ENCODE measurements around the gene GAK.

Gene GAK

DNA sequence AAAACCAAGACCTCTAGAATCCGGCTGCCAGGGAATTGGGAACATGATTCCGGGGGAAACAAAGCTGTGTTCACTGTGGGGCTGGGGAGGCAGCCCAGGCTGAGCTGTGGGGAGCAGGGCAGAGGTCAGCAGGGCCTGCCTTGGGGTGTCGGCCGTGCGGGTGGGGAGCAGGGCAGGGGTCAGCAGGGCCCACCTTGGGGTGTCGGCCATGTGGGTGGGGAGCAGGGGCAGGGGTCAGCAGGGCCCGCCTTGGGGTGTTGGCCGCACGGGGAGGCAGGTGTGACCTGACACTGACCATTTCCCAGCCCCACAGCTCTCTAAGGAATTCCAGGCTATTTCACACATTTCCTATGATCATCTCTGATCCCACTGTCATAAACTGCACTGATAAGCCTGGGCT, 60.6 kb downstream of the GAK start:
- TF ChIP-seq, protein P1, sequence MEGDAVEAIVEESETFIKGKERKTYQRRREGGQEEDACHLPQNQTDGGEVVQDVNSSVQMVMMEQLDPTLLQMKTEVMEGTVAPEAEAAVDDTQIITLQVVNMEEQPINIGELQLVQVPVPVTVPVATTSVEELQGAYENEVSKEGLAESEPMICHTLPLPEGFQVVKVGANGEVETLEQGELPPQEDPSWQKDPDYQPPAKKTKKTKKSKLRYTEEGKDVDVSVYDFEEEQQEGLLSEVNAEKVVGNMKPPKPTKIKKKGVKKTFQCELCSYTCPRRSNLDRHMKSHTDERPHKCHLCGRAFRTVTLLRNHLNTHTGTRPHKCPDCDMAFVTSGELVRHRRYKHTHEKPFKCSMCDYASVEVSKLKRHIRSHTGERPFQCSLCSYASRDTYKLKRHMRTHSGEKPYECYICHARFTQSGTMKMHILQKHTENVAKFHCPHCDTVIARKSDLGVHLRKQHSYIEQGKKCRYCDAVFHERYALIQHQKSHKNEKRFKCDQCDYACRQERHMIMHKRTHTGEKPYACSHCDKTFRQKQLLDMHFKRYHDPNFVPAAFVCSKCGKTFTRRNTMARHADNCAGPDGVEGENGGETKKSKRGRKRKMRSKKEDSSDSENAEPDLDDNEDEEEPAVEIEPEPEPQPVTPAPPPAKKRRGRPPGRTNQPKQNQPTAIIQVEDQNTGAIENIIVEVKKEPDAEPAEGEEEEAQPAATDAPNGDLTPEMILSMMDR (IDR thresholded peaks at IDR 0.05): no peak

- TF ChIP-seq, protein P1 (IDR thresholded peaks at IDR 0.05): no peak
Measured at GRCh38 chr4:870951-871350, 61.2 kb downstream of the GAK start.

DNA sequence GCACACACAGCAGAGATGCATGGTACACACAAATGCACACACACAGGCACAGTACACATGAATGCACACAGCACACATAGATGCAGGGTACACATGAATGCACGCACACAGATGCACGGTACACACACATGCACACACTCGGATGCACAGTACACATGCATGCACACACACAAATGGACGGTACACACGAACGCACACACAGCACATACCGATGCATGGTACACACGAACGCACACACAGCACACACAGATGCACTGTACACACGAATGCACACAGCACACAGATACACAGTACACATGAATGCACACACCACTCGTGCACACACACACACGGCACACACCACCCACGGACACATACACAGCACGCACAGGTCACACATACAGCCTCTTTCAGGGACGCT, 62.3 kb downstream of the GAK start:
- TF ChIP-seq, protein P1 (IDR thresholded peaks at IDR 0.05): no peak

- TF ChIP-seq, protein P1 (IDR thresholded peaks at IDR 0.05): no peak
Measured at GRCh38 chr4:868421-868820, 63.7 kb downstream of the GAK start.

DNA sequence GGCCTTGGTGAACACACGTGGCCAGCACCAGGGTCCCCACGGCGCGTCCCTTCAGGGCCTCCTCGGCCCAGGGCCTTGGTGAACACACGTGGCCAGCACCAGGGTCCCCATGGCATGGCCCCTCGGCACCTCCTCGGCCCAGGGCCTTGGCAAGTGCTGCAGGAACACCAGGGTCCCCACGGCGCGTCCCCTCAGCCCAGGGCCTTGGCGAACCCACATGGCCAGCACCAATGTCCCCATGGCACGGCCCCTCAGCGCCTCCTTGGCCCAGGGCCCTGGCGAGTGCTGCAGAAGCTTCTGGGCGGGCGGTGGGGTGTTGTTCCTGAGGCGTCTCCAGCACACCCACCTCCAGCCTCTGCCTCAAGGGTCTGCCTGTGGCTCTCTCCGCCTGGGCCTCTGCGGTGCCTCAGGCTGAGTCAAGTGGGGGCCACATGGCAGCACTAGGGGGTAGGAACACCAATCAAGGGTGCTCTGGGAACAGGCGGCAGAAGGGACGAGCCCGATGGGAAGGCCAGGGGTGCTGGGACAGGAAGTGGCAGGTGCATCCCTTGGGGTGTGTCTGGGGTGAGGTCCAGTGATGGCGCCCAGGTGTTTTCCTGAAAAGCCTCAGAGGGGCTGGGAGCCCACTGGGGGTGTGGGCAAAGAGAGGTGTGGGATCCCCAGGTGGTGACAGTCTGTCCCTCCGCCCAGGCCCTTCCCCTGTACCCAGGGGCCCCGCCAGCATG, 64.4 kb downstream of the GAK start:
- TF ChIP-seq, protein P1 (IDR thresholded peaks at IDR 0.05): no peak

DNA sequence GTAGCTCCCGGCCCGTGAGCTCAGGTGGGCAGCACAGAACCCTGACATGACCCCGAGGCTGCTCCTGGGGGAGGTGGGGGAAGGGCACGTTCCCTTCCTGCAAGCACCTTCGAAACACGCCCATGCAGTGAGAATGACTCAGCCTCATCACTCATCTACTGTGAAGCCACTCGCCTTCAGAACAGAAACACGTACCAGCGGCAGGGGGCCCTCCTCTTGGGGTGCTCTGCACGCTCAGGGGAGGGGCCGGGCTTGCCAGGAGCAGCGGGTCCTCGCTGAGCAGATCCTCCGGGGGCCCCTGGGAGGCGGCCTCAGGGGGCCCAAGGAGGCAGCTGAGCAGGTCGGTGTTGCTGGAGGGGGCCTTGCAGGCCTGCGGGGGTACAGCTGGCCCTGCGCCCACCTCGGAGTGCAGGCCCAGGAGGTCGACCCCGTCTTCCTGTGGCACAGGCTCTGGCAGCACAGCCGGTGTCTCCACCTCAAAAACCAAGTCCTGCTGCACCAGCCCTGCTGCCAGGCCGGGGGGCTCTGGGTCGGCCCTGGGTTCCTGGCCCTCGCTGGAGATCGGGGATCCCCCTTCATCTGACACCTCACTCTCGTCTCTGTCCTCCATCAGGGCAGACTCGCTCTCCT, 65.2 kb downstream of the GAK start:
- TF ChIP-seq, protein P1 (IDR thresholded peaks at IDR 0.05): no peak

GRCh38 chr4:866068-866760, 65.9 kb downstream of the GAK start:
- TF ChIP-seq, protein P1 (IDR thresholded peaks at IDR 0.05): no peak

Measured in LNCAP (cell line).